Adrenal gland (tissue), 5 donors: ENCODE data around the gene PTPRN2.

Source experiments
- CTCF ChIP-seq, 6 experiments: fragments of 450-650 bp in 4 of 6; fragments of 200-600 bp in 2 of 6; sonication (generic) in 1 of 6; IDR thresholded peaks; 1 replicate in 5 of 6; 2 replicates in 1 of 6; pipeline versions ENCODE4 v1.5.1 to v1.8.0; 2016 to 2021; ENCODE audit warnings: antibody characterized with exemption in 6 of 6, mild to moderate bottlenecking in 2 of 6, moderate library complexity in 1 of 6
- POLR2A ChIP-seq, 2 donors: fragments of 450-650 bp; IDR thresholded peaks; one replicate each; pipeline ENCODE4 v1.6.1; 2017; ENCODE audit warnings: antibody characterized with exemption in 2 of 2, mild to moderate bottlenecking in 2 of 2, moderate library complexity in 1 of 2
- donor health status: DM: no; HTN: no; CAD: no.

DNA sequence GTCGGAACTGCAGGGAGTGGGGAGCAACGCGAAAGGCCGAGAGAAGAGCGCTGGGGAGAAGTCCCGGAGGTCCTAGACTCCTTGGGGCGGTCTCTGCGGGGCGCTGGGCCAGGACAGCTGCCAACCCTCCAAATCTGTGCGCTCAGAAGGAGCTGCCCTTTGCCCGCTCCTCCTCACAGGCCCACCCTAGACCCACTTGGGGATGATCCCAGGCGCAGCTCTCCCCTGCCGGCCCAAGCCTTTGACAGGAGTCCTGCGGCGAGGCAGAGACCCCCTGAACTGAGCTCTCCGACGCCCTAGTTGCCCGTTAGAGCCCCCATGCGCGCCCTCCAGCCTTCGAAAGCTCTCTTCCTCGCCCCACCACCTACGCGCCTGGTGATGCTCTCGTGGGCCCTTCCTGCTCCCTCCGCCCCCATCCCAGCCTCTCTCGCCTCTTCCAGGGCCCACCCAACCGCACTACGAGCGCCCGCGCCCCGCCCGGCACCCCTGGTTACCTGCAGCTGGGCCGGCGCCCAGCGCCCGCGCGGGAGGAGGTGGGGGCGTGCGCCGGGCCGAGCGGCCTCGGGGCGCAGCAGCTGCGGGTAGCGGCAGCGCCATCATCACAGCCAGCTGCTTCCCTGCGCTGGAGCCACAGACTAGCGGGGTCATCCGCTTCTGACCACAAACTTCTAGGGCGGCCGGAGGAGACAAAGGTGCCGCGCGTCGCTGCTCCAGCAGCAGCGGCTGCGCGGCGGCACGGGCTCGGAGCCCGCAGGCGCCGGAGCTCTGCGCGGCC lies 897.4 kb downstream of the PTPRN2 start:
- TF ChIP-seq POLR2A (IDR thresholded peaks at IDR 0.05) (no peak), CTCF (IDR thresholded peaks at IDR 0.05) (no peak)
